GM10266 (cell line): ENCODE data around the gene AOAH.

Source experiments
- DNase-seq: peaks from one replicate; pipeline ENCODE4 v3.0.0; 2012; ENCODE audit errors: extremely low spot score
- TF ChIP-seq, protein P1 (sequence below): IDR thresholded peaks from 2 replicates; pipeline ENCODE4 v1.5.1; 2012; ENCODE audit warnings: mild to moderate bottlenecking, low read depth; ENCODE audit not compliant: control insufficient read depth, insufficient read depth; ENCODE audit errors: missing control alignments

Gene AOAH

GRCh38 chr7:36761835-36762234, 37.5 kb upstream of the AOAH start:
- no peak for DNase-seq
- TF ChIP-seq, protein P1, sequence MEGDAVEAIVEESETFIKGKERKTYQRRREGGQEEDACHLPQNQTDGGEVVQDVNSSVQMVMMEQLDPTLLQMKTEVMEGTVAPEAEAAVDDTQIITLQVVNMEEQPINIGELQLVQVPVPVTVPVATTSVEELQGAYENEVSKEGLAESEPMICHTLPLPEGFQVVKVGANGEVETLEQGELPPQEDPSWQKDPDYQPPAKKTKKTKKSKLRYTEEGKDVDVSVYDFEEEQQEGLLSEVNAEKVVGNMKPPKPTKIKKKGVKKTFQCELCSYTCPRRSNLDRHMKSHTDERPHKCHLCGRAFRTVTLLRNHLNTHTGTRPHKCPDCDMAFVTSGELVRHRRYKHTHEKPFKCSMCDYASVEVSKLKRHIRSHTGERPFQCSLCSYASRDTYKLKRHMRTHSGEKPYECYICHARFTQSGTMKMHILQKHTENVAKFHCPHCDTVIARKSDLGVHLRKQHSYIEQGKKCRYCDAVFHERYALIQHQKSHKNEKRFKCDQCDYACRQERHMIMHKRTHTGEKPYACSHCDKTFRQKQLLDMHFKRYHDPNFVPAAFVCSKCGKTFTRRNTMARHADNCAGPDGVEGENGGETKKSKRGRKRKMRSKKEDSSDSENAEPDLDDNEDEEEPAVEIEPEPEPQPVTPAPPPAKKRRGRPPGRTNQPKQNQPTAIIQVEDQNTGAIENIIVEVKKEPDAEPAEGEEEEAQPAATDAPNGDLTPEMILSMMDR, result no peak

GRCh38 chr7:36760856-36761762, 36.8 kb upstream of the AOAH start:
- DNase-seq, result no peak
- TF ChIP-seq, protein P1, result no peak

- no peak for DNase-seq
- TF ChIP-seq, protein P1, result no peak
Observed at GRCh38 chr7:36758879-36759278, 34.6 kb upstream of the AOAH start.

DNA sequence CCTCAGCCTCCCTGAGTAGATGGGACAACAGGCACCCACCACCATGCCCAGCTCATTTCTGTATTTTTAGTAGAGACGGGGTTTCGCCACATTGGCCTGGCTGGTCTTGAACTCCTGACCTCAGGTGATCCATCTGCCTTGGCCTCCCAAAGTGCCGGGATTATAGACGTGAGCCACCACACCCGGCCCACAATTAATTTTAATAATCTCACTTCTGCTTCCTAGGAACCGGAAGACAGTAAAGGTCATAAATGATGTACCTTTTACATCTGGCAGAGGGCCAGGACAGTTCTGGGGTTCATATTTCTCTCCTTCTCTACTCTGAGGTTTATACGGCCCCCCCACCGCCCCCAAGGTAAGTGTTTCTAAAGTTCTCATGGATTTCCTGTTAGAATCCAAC, 31.2 kb upstream of the AOAH start:
- no peak for DNase-seq
- TF ChIP-seq, protein P1, result no peak

DNA sequence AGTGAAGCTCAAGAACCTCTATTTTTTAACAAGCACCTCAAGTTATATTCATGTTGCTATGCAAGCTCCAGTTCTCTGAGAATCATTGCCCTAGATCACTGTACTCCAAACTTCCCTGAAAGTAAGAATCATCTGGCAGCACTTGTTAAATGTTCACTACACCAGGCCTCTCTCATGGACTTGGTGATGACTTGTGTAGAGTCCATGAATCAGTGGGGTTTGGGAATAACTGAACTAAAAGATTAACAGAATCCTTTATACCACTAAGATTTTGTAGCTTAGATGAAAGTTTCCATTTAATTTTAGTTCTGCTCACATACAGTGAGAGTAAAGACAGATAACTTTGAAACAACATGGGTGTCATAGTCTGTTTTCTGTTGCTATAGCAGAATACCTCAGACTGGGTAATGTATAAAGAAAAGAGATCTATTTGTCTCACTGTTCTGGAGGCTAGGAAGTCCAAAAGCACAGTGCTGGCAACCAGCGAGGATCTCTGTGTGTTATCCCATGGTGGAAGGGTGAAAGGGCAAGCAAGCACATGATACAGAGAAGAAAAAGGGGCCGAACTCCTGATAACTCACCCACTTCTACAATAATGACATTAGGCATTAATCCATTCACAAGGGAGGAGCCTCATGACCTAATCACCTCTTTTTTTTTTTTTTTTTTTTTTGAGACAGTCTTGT, 27.9 kb upstream of the AOAH start:
- TF ChIP-seq, protein P1, result no peak
- DNase-seq, result no peak

- TF ChIP-seq, protein P1, result no peak
- no peak for DNase-seq
Observed at GRCh38 chr7:36750451-36750850, 26.2 kb upstream of the AOAH start.
